K562 (cell line): ENCODE measurements around the gene RTN4. TPM values are rescaled to one million over a fixed set of nuclear protein-coding genes. Genes with fewer than 3 reads are reported as not detected.

Experiments
- ATAC-seq: fragments of 200-7000 bp; cut with Tn5 transposase; 3 replicates; pipeline ENCODE4 v1.9.1; 2020; ENCODE audit warnings: moderate library complexity
- BruUV-seq: library from RNA; stranded (reverse); fragments of 400-500 nt; replicated peaks from 2 replicates; lab custom pipeline; 2021; lab: Mats Ljungman, UMichigan
- CTCF ChIA-PET: fragments of 300-600 bp; formaldehyde crosslinking; extraction: SDS; loops from one replicate; lab custom pipeline; 2021; ENCODE audit warnings: low intra/inter-chr PET ratio; lab: Yijun Ruan, JAX
- POLR2A ChIA-PET: fragments of 300-600, 350-650 bp; sonication (Branson Sonifier 250); formaldehyde crosslinking; extraction: SDS; loops from one replicate; lab custom pipeline; 2021; ENCODE audit warnings: antibody characterized with exemption, inconsistent platforms; lab: Yijun Ruan, JAX
- DNase-seq, 4 experiments: peaks; one replicate each; pipeline versions ENCODE4 v3.0.0 to v3.0.0-alpha.2; 2011 to 2018; ENCODE audit warnings: low spot score in 3 of 4, mixed read lengths in 3 of 4; ENCODE audit errors: extremely low read depth in 1 of 4
- FAIRE-seq: peaks from 2 replicates; lab custom pipeline; 2011; peaks lifted over from hg19 to GRCh38; lab: Jason Lieb, UNC
- H2AFZ ChIP-seq: 2 replicates; pipeline ENCODE4 v1.6.0; 2011; ENCODE audit warnings: low read depth, low read length, control low read depth, inconsistent platforms
- H3K27ac ChIP-seq: fragments of 200-600 bp; 3 replicates; pipeline ENCODE4 v1.8.0; 2011; ENCODE audit warnings: low read depth, mild to moderate bottlenecking, control low read depth, inconsistent platforms, low read length, moderate library complexity, mixed read lengths; ENCODE audit errors: extremely low read depth
- H3K27me3 ChIP-seq, 2 experiments: fragments of 300-600 bp in 1 of 2; 2 replicates in 1 of 2; 3 replicates in 1 of 2; pipeline versions ENCODE4 v1.6.0 to v1.8.0; 2011; ENCODE audit warnings: inconsistent platforms in 2 of 2, low read length in 2 of 2, mild to moderate bottlenecking in 1 of 2, mixed read lengths in 1 of 2, moderate library complexity in 1 of 2; ENCODE audit not compliant: control insufficient read depth in 2 of 2, insufficient read depth in 2 of 2
- H3K36me3 ChIP-seq: fragments of 300-600 bp; 3 replicates; pipeline ENCODE4 v1.8.0; 2011; ENCODE audit warnings: mild to moderate bottlenecking, low read length, inconsistent platforms; ENCODE audit not compliant: control insufficient read depth, insufficient read depth
- H3K4me1 ChIP-seq, 2 experiments: fragments of 200-600 bp in 1 of 2; replicated peaks in 1 of 2; 2 replicates in 1 of 2; 3 replicates in 1 of 2; pipeline versions ENCODE4 v1.5.1 to v1.8.0; 2011; ENCODE audit warnings: inconsistent platforms in 2 of 2, low read length in 2 of 2, mild to moderate bottlenecking in 1 of 2, mixed read lengths in 1 of 2, moderate library complexity in 1 of 2; ENCODE audit not compliant: control insufficient read depth in 2 of 2, insufficient read depth in 2 of 2
- H3K4me2 ChIP-seq: 2 replicates; pipeline ENCODE4 v1.6.1; 2011; ENCODE audit warnings: low read length, control low read depth, inconsistent platforms, mixed read lengths; ENCODE audit not compliant: insufficient read depth
- H3K4me3 ChIP-seq: fragments of 200-600 bp; sonication (generic), shearing (Covaris generic); 2 replicates; pipeline ENCODE4 v1.5.1; 2016; ENCODE audit warnings: control low read depth, inconsistent platforms
- H3K79me2 ChIP-seq: fragments of 200-600 bp; 3 replicates; pipeline ENCODE4 v1.8.0; 2011; ENCODE audit warnings: low read length, inconsistent platforms; ENCODE audit not compliant: control insufficient read depth, insufficient read depth
- H3K9ac ChIP-seq, 2 experiments: 2 replicates each; pipeline versions ENCODE4 v1.6.0 to v1.6.1; 2011; ENCODE audit warnings: low read depth in 2 of 2, low read length in 2 of 2, control low read depth in 1 of 2, inconsistent platforms in 1 of 2, mild to moderate bottlenecking in 1 of 2, mixed read lengths in 1 of 2; ENCODE audit not compliant: insufficient read depth in 1 of 2
- H3K9me1 ChIP-seq: one replicate; pipeline ENCODE4 v1.6.0; 2011; ENCODE audit warnings: inconsistent platforms, mild to moderate bottlenecking, low read length, moderate library complexity; ENCODE audit not compliant: control insufficient read depth, insufficient read depth
- H3K9me3 ChIP-seq: replicated peaks from 2 replicates; pipeline ENCODE4 v1.5.1; 2011; ENCODE audit warnings: low read depth, low read length, inconsistent platforms; ENCODE audit not compliant: control insufficient read depth, insufficient read depth
- H4K20me1 ChIP-seq: replicated peaks from 2 replicates; pipeline ENCODE4 v1.6.1; 2011; ENCODE audit warnings: low read length, inconsistent platforms, mixed read lengths; ENCODE audit not compliant: control insufficient read depth, insufficient read depth
- CEBPB ChIP-seq: fragments of 450-650 bp; IDR thresholded peaks from 2 replicates; pipeline ENCODE4 v1.6.1; 2016; ENCODE audit warnings: missing genetic modification characterization, missing compliant biosample characterization
- CEBPG ChIP-seq, 3 experiments: fragments of 200-800 bp in 1 of 3; sonication (Bioruptor generic) in 1 of 3; sonication (generic) in 1 of 3; formaldehyde crosslinking in 1 of 3; IDR thresholded peaks in 2 of 3; conservative IDR thresholded peaks in 1 of 3; 2 replicates each; pipeline versions ENCODE4 v1.6.1 to v1.8.0; 2016 to 2022; ENCODE audit warnings: missing compliant biosample characterization in 2 of 3, missing genetic modification characterization in 2 of 3, mild to moderate bottlenecking in 1 of 3, missing genetic modification reagents in 1 of 3
- KLF10 ChIP-seq: fragments of 250-450 bp; sonication (Bioruptor Pico); IDR thresholded peaks from 2 replicates; pipeline ENCODE4 v1.6.1; 2021; ENCODE audit warnings: matching md5 sums
- NFATC3 ChIP-seq: fragments of 450-650 bp; IDR thresholded peaks from 2 replicates; pipeline ENCODE4 v1.6.1; 2017; ENCODE audit warnings: mild to moderate bottlenecking
- SOX6 ChIP-seq: fragments of 450-650 bp; IDR thresholded peaks from 2 replicates; pipeline ENCODE4 v1.6.1; 2014; ENCODE audit warnings: mild to moderate bottlenecking
- SP1 ChIP-seq: sonication (generic); formaldehyde crosslinking; IDR thresholded peaks from 2 replicates; pipeline ENCODE4 v1.8.1; 2022; ENCODE audit warnings: mild to moderate bottlenecking, missing genetic modification reagents
- ZNF165 ChIP-seq: fragments of 250-450 bp; sonication (Bioruptor Pico); IDR thresholded peaks from 2 replicates; pipeline ENCODE4 v1.4.0; 2020; ENCODE audit warnings: borderline replicate concordance
- ZNF77 ChIP-seq: fragments of 250-450 bp; sonication (Bioruptor Pico); IDR thresholded peaks from 2 replicates; pipeline ENCODE4 v1.5.0; 2020
- WGBS: fragments of 100-300 bp; shearing (Covaris generic); methylation state at CpG from one replicate; pipeline ENCODE4 v1.1.6; 2016; ENCODE audit warnings: low coverage, mixed read lengths; ENCODE audit not compliant: insufficient coverage; ENCODE audit errors: missing lambda C conversion rate; 5-methylcytosine and 5-hydroxymethylcytosine counted together
- in situ Hi-C: fragments of 300-500 bp; cut with MboI; formaldehyde crosslinking; loops from 4 replicates; pipeline ENCODE4 v1.15.0; 2018; ENCODE audit warnings: inconsistent platforms, mixed read lengths
- intact Hi-C: fragments of 100-400 bp; cut with micrococcal nuclease; formaldehyde crosslinking; loops from 2 replicates; pipeline ENCODE4 v1.14.2; 2022
- polyA plus RNA-seq, 8 experiments: library from polyadenylated mRNA; depleted of rRNA in 4 of 8; stranded (reverse) in 5 of 8; unstranded in 3 of 8; fragments of >200 nt; fragmentation: Nextera tagmentation in 2 of 8; fragmentation: Illumina TruSeq in 1 of 8; extraction: Ambion mirVana in 2 of 8; extraction: Trizol in 1 of 8; gene quantifications; 2 replicates each; pipeline versions ENCODE4 v1.2.1 to v1.2.3, GENCODE V29; 2011 to 2014; ENCODE audit warnings: inconsistent platforms in 1 of 8, missing spikeins in 1 of 8
- total RNA-seq, 7 experiments: library from RNA; depleted of rRNA in 6 of 7; stranded (reverse); fragments of >200 nt in 6 of 7; fragmentation: Illumina TruSeq in 2 of 7; extraction: Trizol in 2 of 7; gene quantifications; 2 replicates each; pipeline versions ENCODE4 v1.2.1 to v1.2.3, GENCODE V29; 2011 to 2021; ENCODE audit warnings: low replicate concordance in 1 of 7
- TF ChIP-seq, protein P1 (sequence below): sonication (generic); formaldehyde crosslinking; IDR thresholded peaks from 2 replicates; pipeline ENCODE4 v1.8.0; 2022; ENCODE audit warnings: mild to moderate bottlenecking, missing genetic modification reagents

RTN4 gene
- total and polyA plus RNA-seq, 9 of the 15 experiments (the other 6 are each of a cell fraction or from before 2014, with no cell fraction given) = 73.0 to 248 (median 116) TPM

GRCh38 chr2:55026202-55026601 is 24.0 kb downstream of the RTN4 start:
- H3K27me3 ChIP-seq = no peaks in the 10 kb centered on the region
- WGBS = 46% methylated on average over 2 of the region's 2 CpGs
- FAIRE-seq = no peak
- H3K9me3 ChIP-seq = no peaks in the 10 kb centered on the region
- in situ Hi-C loops (no loop called here), intact Hi-C loops (no loop called here)
- peaks cover 77% of the 10 kb centered on the region for H4K20me1 ChIP-seq
- H3K79me2 ChIP-seq = peaks cover 100% of the 10 kb centered on the region
- H3K27ac ChIP-seq = no peak overlapping the region
- H3K9ac ChIP-seq = no peak overlapping the region
- H3K9me1 ChIP-seq = peaks cover 20% of the 10 kb centered on the region
- ATAC-seq = no peak
- H2AFZ ChIP-seq = no peak overlapping the region
- no peak overlapping the region for H3K4me3 ChIP-seq
- no peak overlapping the region for H3K4me2 ChIP-seq
- BruUV-seq = no TSS peak
- peaks cover 49% of the 10 kb centered on the region for H3K36me3 ChIP-seq
- CTCF ChIA-PET = no interaction called here
- DNase-seq = no peak
- TF ChIP-seq SOX6 = no peak
- TF ChIP-seq CEBPB (tag) = peak; percentile 41
- TF ChIP-seq KLF10 = no peak
- TF ChIP-seq NFATC3 = no peak
- TF ChIP-seq CEBPG (CRISPR knock-in tag; IDR thresholded peaks at IDR 0.05) = no peak
- 0 out of 4 replicates have a peak, but pooled peaks have one; percentile 19 to 33 for TF ChIP-seq CEBPG (tag; conservative IDR thresholded peaks at IDR 0.05 in 1 of 2, IDR thresholded peaks at IDR 0.05 in 1 of 2)
- TF ChIP-seq ZNF165 (CRISPR knock-in tag) = no peak
- TF ChIP-seq, protein P1, sequence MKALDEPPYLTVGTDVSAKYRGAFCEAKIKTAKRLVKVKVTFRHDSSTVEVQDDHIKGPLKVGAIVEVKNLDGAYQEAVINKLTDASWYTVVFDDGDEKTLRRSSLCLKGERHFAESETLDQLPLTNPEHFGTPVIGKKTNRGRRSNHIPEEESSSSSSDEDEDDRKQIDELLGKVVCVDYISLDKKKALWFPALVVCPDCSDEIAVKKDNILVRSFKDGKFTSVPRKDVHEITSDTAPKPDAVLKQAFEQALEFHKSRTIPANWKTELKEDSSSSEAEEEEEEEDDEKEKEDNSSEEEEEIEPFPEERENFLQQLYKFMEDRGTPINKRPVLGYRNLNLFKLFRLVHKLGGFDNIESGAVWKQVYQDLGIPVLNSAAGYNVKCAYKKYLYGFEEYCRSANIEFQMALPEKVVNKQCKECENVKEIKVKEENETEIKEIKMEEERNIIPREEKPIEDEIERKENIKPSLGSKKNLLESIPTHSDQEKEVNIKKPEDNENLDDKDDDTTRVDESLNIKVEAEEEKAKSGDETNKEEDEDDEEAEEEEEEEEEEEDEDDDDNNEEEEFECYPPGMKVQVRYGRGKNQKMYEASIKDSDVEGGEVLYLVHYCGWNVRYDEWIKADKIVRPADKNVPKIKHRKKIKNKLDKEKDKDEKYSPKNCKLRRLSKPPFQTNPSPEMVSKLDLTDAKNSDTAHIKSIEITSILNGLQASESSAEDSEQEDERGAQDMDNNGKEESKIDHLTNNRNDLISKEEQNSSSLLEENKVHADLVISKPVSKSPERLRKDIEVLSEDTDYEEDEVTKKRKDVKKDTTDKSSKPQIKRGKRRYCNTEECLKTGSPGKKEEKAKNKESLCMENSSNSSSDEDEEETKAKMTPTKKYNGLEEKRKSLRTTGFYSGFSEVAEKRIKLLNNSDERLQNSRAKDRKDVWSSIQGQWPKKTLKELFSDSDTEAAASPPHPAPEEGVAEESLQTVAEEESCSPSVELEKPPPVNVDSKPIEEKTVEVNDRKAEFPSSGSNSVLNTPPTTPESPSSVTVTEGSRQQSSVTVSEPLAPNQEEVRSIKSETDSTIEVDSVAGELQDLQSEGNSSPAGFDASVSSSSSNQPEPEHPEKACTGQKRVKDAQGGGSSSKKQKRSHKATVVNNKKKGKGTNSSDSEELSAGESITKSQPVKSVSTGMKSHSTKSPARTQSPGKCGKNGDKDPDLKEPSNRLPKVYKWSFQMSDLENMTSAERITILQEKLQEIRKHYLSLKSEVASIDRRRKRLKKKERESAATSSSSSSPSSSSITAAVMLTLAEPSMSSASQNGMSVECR = no peak
- no peak for TF ChIP-seq ZNF77 (CRISPR knock-in tag)
- no peak for TF ChIP-seq SP1 (CRISPR knock-in tag)
- peaks cover 0 to 20% of the 10 kb centered on the region in 2 experiments; a peak in 2 of 5 replicates for H3K4me1 ChIP-seq
- POLR2A ChIA-PET = interaction anchor here (0.9 to 2.2 kb wide), 10 partner anchors 9 to 182 kb away, joined by 3 to 9 read pairs (median 3); partner anchors contain the start of gene RTN4
